PC-3 (cell line): Measurements from ENCODE around the gene GABRP. TPM values are rescaled to one million over a fixed set of nuclear protein-coding genes. Genes with fewer than 3 reads are reported as not detected.

ENCODE experiments used
- ATAC-seq: fragments of 200-7000 bp; cut with Tn5 transposase; 2 replicates; pipeline ENCODE4 v1.9.1; 2020; ENCODE audit warnings: mild to moderate bottlenecking, moderate library complexity
- BruUV-seq: library from RNA; stranded (reverse); fragments of 400-500 nt; replicated peaks from 2 replicates; lab custom pipeline; 2021; lab: Mats Ljungman, UMichigan
- CTCF ChIA-PET: fragments of 300-600 bp; sonication (Branson Sonifier 250); formaldehyde crosslinking; loops from one replicate; lab custom pipeline; 2022; ENCODE audit warnings: antibody characterized with exemption; lab: Charles Lee
- POLR2A ChIA-PET: fragments of 300-600 bp; sonication (Branson Sonifier 250); formaldehyde crosslinking; loops from one replicate; lab custom pipeline; 2022; ENCODE audit warnings: antibody characterized with exemption; ENCODE audit not compliant: unreplicated experiment; lab: Charles Lee
- DNase-seq: peaks from one replicate; pipeline ENCODE4 v3.0.0-alpha.2; 2015
- H2AFZ ChIP-seq: fragments of 300-600 bp; sonication (generic); 2 replicates; pipeline ENCODE4 v1.6.0; 2016; ENCODE audit warnings: antibody characterized with exemption, low read length
- H3F3A ChIP-seq: fragments of 300-600 bp; sonication (generic); one replicate; pipeline ENCODE4 v1.6.0; 2017; ENCODE audit warnings: antibody characterized with exemption, low read length, control low read depth, mild to moderate bottlenecking; ENCODE audit not compliant: unreplicated experiment
- H3K27ac ChIP-seq: fragments of 300-600 bp; sonication (generic); 2 replicates; pipeline ENCODE4 v1.5.1; 2016; ENCODE audit warnings: mild to moderate bottlenecking, low read length
- H3K27me3 ChIP-seq: fragments of 300-600 bp; sonication (generic); 2 replicates; pipeline ENCODE4 v1.6.1; 2016; ENCODE audit warnings: low read length, mixed read lengths
- H3K36me3 ChIP-seq: fragments of 300-600 bp; sonication (generic); 2 replicates; pipeline ENCODE4 v1.6.1; 2016; ENCODE audit warnings: low read depth, mixed run types, low read length, mixed read lengths
- H3K4me1 ChIP-seq: fragments of 300-600 bp; sonication (generic); 2 replicates; pipeline ENCODE4 v1.5.1; 2016; ENCODE audit warnings: low read length; ENCODE audit not compliant: insufficient read depth
- H3K4me2 ChIP-seq: fragments of 300-600 bp; sonication (generic); 2 replicates; pipeline ENCODE4 v1.6.0; 2016; ENCODE audit warnings: low read length
- H3K4me3 ChIP-seq: fragments of 300-600 bp; sonication (generic); 2 replicates; pipeline ENCODE4 v1.5.1; 2016; ENCODE audit warnings: mild to moderate bottlenecking, low read length, mixed read lengths
- H3K79me2 ChIP-seq: fragments of 300-600 bp; sonication (generic); 2 replicates; pipeline ENCODE4 v1.6.1; 2017; ENCODE audit warnings: low read length, mixed read lengths
- H3K9ac ChIP-seq: fragments of 300-600 bp; sonication (generic); 2 replicates; pipeline ENCODE4 v1.6.0; 2016; ENCODE audit warnings: mild to moderate bottlenecking, low read length
- H3K9me2 ChIP-seq: fragments of 300-600 bp; sonication (generic); replicated peaks from 2 replicates; pipeline ENCODE4 v1.6.1; 2016; ENCODE audit warnings: mixed run types, low read length, mixed read lengths
- H3K9me3 ChIP-seq: fragments of 300-600 bp; sonication (generic); 2 replicates; pipeline ENCODE4 v1.6.1; 2016; ENCODE audit warnings: low read length, mixed read lengths
- H4K20me1 ChIP-seq: fragments of 300-600 bp; sonication (generic); 2 replicates; pipeline ENCODE4 v1.6.1; 2016; ENCODE audit warnings: low read length, mixed read lengths
- EZH2 ChIP-seq: fragments of 300-600 bp; sonication (generic); IDR thresholded peaks from one replicate; pipeline ENCODE4 v1.6.1; 2017; ENCODE audit warnings: antibody characterized with exemption, mild to moderate bottlenecking, low read length; ENCODE audit not compliant: unreplicated experiment
- EZH2phosphoT487 ChIP-seq: fragments of 300-600 bp; sonication (generic); IDR thresholded peaks from 2 replicates; pipeline ENCODE4 v1.6.1; 2018; ENCODE audit warnings: mild to moderate bottlenecking, antibody characterized with exemption, low read length, borderline replicate concordance
- intact Hi-C: fragments of 100-400 bp; cut with micrococcal nuclease; formaldehyde crosslinking; loops from 2 replicates; pipeline ENCODE4 v1.9.0; 2023
- total RNA-seq: library from RNA; depleted of rRNA; stranded (reverse); fragments of >200 nt; gene quantifications from 2 replicates; pipeline ENCODE4 v1.2.3, GENCODE V29; 2014
- TF ChIP-seq, protein P1 (sequence below): fragments of 300-600 bp; sonication (generic); conservative IDR thresholded peaks from 2 replicates; pipeline ENCODE4 v1.5.1; 2017; ENCODE audit warnings: antibody characterized with exemption, low read depth, mild to moderate bottlenecking, low read length

GABRP gene
- total RNA-seq, 1 experiment from 2014 or later: not detected

DNA sequence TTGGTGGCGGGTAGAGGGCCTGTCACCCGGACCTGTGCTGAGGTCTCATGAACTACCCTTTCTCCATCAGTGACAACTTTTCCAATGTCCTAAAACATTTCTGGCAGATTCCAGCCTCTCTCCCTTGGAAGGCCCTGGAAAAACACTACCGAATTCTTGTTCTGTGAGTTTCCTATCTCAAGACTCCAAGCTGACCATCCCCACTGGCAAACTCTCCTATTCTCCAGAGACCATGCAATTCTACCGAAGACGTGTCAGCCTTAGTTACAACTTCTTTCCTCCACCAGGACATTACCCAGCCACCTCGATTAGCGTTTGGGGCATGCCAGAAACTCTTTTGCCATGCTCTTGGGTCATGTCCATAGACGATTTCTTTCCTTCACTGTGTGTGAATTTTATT lies 26.8 kb upstream of the GABRP start:
- Histone ChIP-seq H3K4me1 (no peaks in the 10 kb centered on the region), H2AFZ (no peak overlapping the region), H4K20me1 (no peaks in the 10 kb centered on the region), H3K9me3 (no peaks in the 10 kb centered on the region), H3K4me2 (no peak overlapping the region), H3K79me2 (no peaks in the 10 kb centered on the region), H3K27ac (no peak overlapping the region), H3K27me3 (no peaks in the 10 kb centered on the region), H3K9me2 (no peaks in the 10 kb centered on the region), H3F3A (no peaks in the 10 kb centered on the region), H3K9ac (no peak overlapping the region), H3K36me3 (no peaks in the 10 kb centered on the region), H3K4me3 (no peak overlapping the region)
- BruUV-seq: no TSS peak
- ChIA-PET CTCF (no interaction called here), POLR2A (no interaction called here)
- intact Hi-C loops: no loop called here
- TF ChIP-seq, protein P1, sequence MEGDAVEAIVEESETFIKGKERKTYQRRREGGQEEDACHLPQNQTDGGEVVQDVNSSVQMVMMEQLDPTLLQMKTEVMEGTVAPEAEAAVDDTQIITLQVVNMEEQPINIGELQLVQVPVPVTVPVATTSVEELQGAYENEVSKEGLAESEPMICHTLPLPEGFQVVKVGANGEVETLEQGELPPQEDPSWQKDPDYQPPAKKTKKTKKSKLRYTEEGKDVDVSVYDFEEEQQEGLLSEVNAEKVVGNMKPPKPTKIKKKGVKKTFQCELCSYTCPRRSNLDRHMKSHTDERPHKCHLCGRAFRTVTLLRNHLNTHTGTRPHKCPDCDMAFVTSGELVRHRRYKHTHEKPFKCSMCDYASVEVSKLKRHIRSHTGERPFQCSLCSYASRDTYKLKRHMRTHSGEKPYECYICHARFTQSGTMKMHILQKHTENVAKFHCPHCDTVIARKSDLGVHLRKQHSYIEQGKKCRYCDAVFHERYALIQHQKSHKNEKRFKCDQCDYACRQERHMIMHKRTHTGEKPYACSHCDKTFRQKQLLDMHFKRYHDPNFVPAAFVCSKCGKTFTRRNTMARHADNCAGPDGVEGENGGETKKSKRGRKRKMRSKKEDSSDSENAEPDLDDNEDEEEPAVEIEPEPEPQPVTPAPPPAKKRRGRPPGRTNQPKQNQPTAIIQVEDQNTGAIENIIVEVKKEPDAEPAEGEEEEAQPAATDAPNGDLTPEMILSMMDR: no peak
- TF ChIP-seq EZH2phosphoT487 (no peak), EZH2 (no peak)
- DNase-seq (no peak), ATAC-seq (no peak)

DNA sequence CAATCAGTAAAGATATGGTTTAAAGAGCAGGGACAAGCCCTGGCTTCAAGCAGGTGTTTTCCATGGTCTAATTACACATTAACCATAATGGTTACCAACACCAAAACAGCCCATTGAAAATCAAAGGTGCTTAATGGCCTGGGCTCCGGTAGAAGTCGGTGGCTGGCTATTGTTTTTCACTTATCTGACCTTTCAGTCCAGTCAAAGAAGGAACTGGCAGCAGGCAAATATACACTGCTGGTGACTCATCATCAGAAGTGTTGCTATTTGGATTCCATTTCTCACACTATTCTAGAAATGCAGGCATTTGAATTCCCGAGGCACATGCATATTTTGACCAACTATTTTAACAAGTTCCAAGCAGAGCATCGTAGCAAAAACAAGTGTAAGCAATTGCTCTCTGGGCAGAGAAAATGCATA lies 26.3 kb upstream of the GABRP start:
- ChIA-PET CTCF (no interaction called here), POLR2A (no interaction called here)
- H3K4me3 ChIP-seq: no peak overlapping the region
- H3K4me2 ChIP-seq: no peak overlapping the region
- H3F3A ChIP-seq: no peaks in the 10 kb centered on the region
- H3K36me3 ChIP-seq: no peaks in the 10 kb centered on the region
- H3K27ac ChIP-seq: no peak overlapping the region
- H4K20me1 ChIP-seq: no peaks in the 10 kb centered on the region
- intact Hi-C loops: no loop called here
- no peak overlapping the region for H3K9ac ChIP-seq
- TF ChIP-seq, protein P1: no peak
- TF ChIP-seq EZH2phosphoT487 (no peak), EZH2 (no peak)
- H3K79me2 ChIP-seq: no peaks in the 10 kb centered on the region
- ATAC-seq (no peak), DNase-seq (peak; percentile 4)
- BruUV-seq: no TSS peak
- no peaks in the 10 kb centered on the region for H3K4me1 ChIP-seq
- no peak overlapping the region for H2AFZ ChIP-seq
- no peaks in the 10 kb centered on the region for H3K9me3 ChIP-seq
- H3K27me3 ChIP-seq: no peaks in the 10 kb centered on the region
- H3K9me2 ChIP-seq: no peaks in the 10 kb centered on the region

DNA sequence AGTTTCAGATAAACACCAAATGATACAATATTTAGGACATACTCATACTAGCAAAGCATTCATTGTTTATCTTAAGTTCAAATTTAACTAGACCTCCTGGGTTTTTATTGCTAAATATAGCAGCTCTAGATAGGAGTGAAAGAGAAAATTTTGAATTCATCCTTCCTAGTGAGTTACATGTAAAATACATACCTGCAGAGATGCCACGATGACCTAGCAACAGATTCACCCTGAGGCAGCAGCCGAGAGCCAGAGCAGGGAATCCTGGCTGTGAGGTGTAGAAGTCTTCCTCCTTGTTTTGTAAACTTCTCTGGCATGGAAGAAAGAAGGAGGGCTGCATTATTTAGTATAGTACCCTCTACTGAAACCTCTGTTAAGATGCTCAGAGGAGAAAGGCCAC lies 25.9 kb upstream of the GABRP start:
- H3K4me1 ChIP-seq: no peaks in the 10 kb centered on the region
- no TSS peak for BruUV-seq
- DNase-seq: no peak
- H3K36me3 ChIP-seq: no peaks in the 10 kb centered on the region
- H3K9me3 ChIP-seq: no peaks in the 10 kb centered on the region
- H3K27ac ChIP-seq: no peak overlapping the region
- no peak overlapping the region for H3K4me2 ChIP-seq
- H3K27me3 ChIP-seq: no peaks in the 10 kb centered on the region
- H4K20me1 ChIP-seq: no peaks in the 10 kb centered on the region
- no peaks in the 10 kb centered on the region for H3K79me2 ChIP-seq
- no peaks in the 10 kb centered on the region for H3F3A ChIP-seq
- intact Hi-C loops: no loop called here
- CTCF ChIA-PET: no interaction called here
- H3K9me2 ChIP-seq: no peaks in the 10 kb centered on the region
- POLR2A ChIA-PET: no interaction called here
- H2AFZ ChIP-seq: no peak overlapping the region
- TF ChIP-seq EZH2: no peak
- TF ChIP-seq, protein P1: no peak
- TF ChIP-seq EZH2phosphoT487: no peak
- ATAC-seq: no peak
- no peak overlapping the region for H3K9ac ChIP-seq
- no peak overlapping the region for H3K4me3 ChIP-seq
